ENCODE measurements around the gene CCDC12.
A peak's percentile ranks its signal among the peaks of the same experiment; 100 is the strongest.

The CCDC12 gene

DNA sequence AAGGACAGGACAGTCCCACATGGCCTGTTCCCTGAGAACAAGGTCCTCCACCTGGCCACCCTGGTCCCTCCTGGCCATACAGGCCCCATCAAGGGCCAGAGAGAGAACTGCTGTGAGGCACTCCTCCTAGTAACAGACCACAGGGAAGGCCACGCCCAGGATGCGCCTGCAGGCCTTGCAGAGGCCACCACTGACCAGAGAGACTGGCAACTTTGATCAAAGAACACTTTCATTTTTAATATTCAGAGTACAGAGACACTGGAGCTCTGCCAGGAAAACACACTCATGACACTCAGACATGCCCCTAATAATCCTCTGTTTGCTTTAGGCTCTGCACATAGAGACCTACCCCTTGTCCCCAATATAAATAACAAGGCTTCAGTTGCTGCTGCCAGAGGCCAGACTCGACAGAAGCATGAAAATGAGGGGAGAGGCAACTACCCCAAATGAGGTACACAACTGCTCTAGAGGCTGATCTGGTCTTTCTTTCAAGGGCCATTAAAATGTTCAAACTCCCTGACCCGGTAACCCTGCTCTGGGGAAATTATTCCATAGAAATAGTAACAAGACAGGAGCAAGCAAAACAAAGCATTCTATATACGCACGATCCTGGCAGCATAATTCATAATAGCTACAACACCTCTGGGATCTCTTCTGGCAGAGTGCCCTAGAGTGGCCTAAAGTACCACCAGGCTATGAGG lies 44.8 kb downstream of the CCDC12 start:
- H3K27ac ChIP-seq: peak overlapping the region; percentile 80 to 85
- intact Hi-C loops (cut with DNase I; ENCODE audit: low total_unique reads): no loop called here
- H3K4me1 ChIP-seq: peaks cover 6 to 100% (median 96%) of the 10 kb centered on the region in 4 donors
- H3K27me3 ChIP-seq: no peaks in the 10 kb centered on the region
- H3K4me3 ChIP-seq: no peak overlapping the region
- DNase-seq: peak; percentile 53 to 74
- peaks cover 0 to 3% (median 0%) of the 10 kb centered on the region in 3 donors for H3K36me3 ChIP-seq
- no peak for TF ChIP-seq CTCF (IDR thresholded peaks at IDR 0.05)
- H3K9me3 ChIP-seq: no peaks in the 10 kb centered on the region

GRCh38 chr3:46930945-46931403 lies 45.6 kb downstream of the CCDC12 start:
- TF ChIP-seq CTCF (IDR thresholded peaks at IDR 0.05): no peak
- H3K27me3 ChIP-seq: no peaks in the 10 kb centered on the region
- H3K9me3 ChIP-seq: no peaks in the 10 kb centered on the region
- DNase-seq: peak; percentile 12 to 63
- H3K4me1 ChIP-seq: peaks cover 6 to 100% (median 96%) of the 10 kb centered on the region in 4 donors
- intact Hi-C loops (cut with DNase I; ENCODE audit: low total_unique reads): no loop called here
- no peak overlapping the region for H3K4me3 ChIP-seq
- H3K27ac ChIP-seq: peak overlapping the region; percentile 80 to 85
- peaks cover 0 to 7% (median 0%) of the 10 kb centered on the region in 3 donors for H3K36me3 ChIP-seq

- no peak overlapping the region for H3K4me3 ChIP-seq
- peak overlapping the region; percentile 80 to 85 for H3K27ac ChIP-seq
- no peaks in the 10 kb centered on the region for H3K27me3 ChIP-seq
- H3K36me3 ChIP-seq: peaks cover 0 to 10% (median 3%) of the 10 kb centered on the region in 3 donors
- peak; percentile 35 to 65 for DNase-seq
- TF ChIP-seq CTCF (IDR thresholded peaks at IDR 0.05): no peak
- intact Hi-C loops (cut with DNase I; ENCODE audit: low total_unique reads): no loop called here
- peaks cover 6 to 100% (median 96%) of the 10 kb centered on the region in 4 donors for H3K4me1 ChIP-seq
- no peaks in the 10 kb centered on the region for H3K9me3 ChIP-seq
Measured at GRCh38 chr3:46930166-46930944, 46.2 kb downstream of the CCDC12 start.

DNA sequence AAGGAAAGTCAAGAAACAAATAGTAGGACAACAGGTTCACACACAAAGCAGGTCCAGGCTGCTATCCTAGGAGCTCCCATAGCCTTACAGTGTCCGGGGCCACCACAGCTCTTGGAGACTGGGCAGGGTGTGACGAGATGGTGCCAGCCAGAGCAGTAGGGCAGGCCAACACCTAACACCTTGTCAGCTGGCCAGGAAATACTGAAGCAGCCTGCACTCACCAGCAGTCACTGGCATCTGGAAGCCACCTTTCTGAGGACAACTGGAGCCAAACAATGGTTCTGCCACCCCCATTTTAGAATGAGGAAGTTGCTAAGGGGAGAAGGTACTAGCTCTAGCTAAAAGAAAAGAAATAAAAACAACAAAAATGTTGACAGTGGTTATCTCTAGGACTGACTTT lies 47.2 kb downstream of the CCDC12 start:
- Histone ChIP-seq H3K27me3 (no peaks in the 10 kb centered on the region), H3K36me3 (peaks cover 10 to 20% (median 13%) of the 10 kb centered on the region in 3 donors), H3K4me3 (no peak overlapping the region), H3K9me3 (no peaks in the 10 kb centered on the region), H3K27ac (peak overlapping the region; percentile 80 to 85), H3K4me1 (peaks cover 4 to 98% (median 86%) of the 10 kb centered on the region in 4 donors)
- TF ChIP-seq CTCF (IDR thresholded peaks at IDR 0.05): no peak
- intact Hi-C loops (cut with DNase I; ENCODE audit: low total_unique reads): loop anchor here (10.0 kb wide), 1 partner anchor 395 kb away; no protein-coding TSS in a partner anchor
- DNase-seq: peak; percentile 16 to 66

DNA sequence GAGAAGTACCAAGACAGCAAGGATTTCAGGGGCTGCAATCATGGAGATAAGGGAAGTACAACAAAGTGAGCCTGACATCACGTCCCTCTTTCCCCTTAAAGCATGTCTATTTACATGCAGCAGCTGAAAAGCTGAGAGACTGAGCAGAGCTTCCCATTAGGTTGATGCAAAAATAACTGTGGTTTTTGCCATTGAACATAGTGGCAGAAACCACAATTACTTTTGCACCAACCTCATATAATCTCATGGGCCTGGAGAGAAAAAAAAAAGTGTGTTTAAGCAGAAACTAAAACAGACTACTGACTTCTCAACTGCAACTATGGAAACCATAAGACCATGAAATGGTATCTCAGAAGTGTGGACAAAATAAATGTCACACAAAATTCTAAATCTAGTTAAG lies 48.3 kb downstream of the CCDC12 start:
- DNase-seq: peak in 1 of 2 donors; percentile 11
- Histone ChIP-seq H3K4me3 (no peak overlapping the region), H3K27me3 (no peaks in the 10 kb centered on the region), H3K36me3 (peaks cover 14 to 31% (median 24%) of the 10 kb centered on the region in 3 donors), H3K4me1 (peaks cover 0 to 97% (median 84%) of the 10 kb centered on the region in 4 donors), H3K27ac (peak overlapping the region; percentile 80 to 85), H3K9me3 (no peaks in the 10 kb centered on the region)
- no peak for TF ChIP-seq CTCF (IDR thresholded peaks at IDR 0.05)
- intact Hi-C loops (cut with DNase I; ENCODE audit: low total_unique reads): loop anchor here (10.0 kb wide), 1 partner anchor 397 kb away; no protein-coding TSS in a partner anchor

All from tibial artery (tissue), 4 donors.